Left colon (tissue), 2 donors: Measurements from ENCODE around the gene MTA3. TPM values are rescaled to one million over a fixed set of nuclear protein-coding genes. Genes with fewer than 3 reads are reported as not detected.
"Not testable (repeated sequence)": the region's sequence is repeated elsewhere in the genome, so short reads cannot be mapped to it uniquely, and the experiment has no call there.

Source experiments
- ATAC-seq: fragments of 200-7000 bp; cut with Tn5 transposase; one replicate; pipeline ENCODE4 v1.9.1; 2020; ENCODE audit warnings: mild to moderate bottlenecking, moderate library complexity
- DNase-seq, 2 donors: peaks; one replicate each; pipeline ENCODE4 v3.0.0-alpha.2; 2020
- intact Hi-C, 2 donors: fragments of 100-400 bp; cut with DNase I in 1 of 2; cut with micrococcal nuclease in 1 of 2; formaldehyde crosslinking; loops; one replicate each; pipeline versions ENCODE4 v1.11.2 to v1.14.0; 2022; cut with DNase I, micrococcal nuclease
- total RNA-seq, 2 donors: library from RNA; stranded (reverse); fragmentation: NEBNext Ultra II Directional; extraction: Animal tissue kit (Norgen Biotek cat#: 25700); gene quantifications; one replicate each; pipeline ENCODE4 v1.2.1, GENCODE V29; 2021
- donor health status: DM: no; HTN: no; CAD: no.
- donor health status: DM: yes; HTN: yes; CAD: no.

The MTA3 gene
- total RNA-seq, 2 donors from 2014 or later, result 39.1 to 47.4 TPM

DNA sequence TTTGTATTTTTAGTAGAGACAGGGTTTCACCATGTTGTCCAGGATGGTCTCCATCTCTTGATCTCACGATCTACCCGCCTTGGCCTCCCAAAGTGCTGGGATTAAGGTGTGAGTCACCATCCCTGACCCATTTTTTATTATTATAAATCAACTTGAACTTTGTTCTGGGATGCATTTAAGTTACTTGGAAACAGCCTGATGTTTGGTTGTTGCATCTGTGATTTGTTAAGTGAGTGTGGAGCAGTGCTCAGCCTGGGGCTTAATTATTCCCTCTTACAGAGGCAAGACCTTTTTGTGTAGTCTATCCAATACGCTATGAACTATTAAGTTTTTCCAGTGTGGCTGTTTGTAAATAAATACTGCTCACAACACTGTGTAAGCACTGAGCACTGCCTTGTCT, 32.6 kb downstream of the MTA3 start:
- ATAC-seq (peak; percentile 26), DNase-seq (no peak)
- intact Hi-C loops, result no loop called here

DNA sequence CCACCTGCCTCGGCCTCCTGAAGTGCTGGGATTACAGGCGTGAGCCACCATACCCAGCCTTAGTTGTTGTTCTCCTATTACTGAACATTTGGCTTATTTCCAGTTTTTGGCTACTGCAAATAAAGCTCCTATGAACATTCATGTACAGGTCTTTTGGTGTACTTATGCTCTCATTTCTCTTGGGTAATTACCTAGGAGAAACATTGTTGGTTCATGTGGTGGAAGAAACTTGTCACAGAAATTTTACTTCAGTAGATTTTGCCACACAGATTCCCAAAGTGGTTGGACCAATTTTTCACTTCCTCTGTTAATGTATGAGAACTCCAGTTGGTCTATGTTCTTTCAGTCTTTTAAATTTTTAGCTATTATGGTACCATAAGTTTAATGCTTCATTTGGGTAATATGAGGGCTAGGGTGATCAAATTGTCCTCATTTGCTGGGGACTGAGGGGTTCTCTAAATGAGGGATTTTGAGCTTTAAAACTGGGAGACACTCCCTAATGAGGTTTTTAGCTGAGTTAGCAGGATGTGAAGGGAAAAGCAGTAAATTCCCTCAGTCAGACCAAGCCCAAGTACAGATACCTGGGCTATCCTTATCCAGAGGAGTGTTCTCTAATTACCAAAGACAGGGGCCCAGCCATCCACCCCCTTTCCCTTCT, 33.9 kb downstream of the MTA3 start:
- DNase-seq, result no peak
- intact Hi-C loops, result no loop called here
- ATAC-seq, result peak; percentile 33

DNA sequence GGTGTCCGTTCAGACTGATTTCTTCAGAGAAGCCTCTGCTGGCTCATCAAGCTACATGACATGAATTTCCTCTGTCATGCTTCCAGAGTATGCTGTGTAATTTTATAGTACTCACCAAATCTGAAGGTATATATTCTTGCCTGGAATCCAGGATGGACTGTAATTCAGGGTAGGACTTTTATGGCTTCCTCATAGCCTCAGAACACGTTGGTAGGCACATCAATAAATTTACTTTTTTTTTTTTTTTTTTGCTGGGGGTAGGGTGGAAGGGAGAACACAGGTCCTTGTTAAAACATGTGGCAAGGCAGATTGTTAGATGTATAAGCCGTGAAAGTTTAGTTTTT, 34.4 kb downstream of the MTA3 start:
- ATAC-seq, result peak; percentile 97
- intact Hi-C loops, result no loop called here
- no peak for DNase-seq

DNA sequence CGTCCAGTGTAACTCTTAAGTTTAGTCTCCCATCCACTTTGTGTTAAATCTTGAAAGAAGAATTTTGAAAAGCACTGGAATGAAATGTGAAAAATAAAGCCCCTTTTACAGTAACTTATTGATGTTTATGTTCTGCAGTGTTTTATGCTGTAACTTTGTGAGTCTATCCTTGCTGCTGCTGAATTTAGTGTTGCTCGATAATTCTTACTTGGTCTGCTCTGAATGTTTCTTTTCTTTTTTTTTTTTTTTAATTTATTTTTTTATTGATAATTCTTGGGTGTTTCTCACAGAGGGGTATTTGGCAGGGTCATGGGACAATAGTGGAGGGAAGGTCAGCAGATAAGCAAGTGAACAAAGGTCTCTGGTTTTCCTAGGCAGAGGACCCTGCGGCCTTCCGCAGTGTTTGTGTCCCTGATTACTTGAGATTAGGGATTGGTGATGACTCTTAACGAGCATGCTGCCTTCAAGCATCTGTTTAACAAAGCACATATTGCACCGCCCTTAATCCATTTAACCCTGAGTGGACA, 36.0 kb downstream of the MTA3 start:
- ATAC-seq, DNase-seq, intact Hi-C loops: not testable (repeated sequence)

DNA sequence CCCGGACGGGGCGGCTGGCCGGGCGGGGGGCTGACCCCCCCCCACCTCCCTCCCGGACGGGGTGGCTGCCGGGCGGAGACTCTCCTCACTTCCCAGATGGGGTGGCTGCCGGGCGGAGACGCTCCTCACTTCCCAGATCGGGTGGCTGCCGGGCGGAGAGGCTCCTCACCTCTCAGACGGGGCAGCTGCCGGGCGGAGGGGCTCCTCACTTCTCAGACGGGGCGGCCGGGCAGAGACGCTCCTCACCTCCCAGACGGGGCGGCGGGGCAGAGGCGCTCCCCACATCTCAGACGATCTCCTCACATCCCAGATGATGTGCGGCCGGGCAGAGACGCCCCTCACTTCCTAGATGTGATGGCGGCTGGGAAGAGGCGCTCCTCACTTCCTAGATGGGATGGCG, 37.7 kb downstream of the MTA3 start:
- ATAC-seq, intact Hi-C loops, DNase-seq: not testable (repeated sequence)

DNA sequence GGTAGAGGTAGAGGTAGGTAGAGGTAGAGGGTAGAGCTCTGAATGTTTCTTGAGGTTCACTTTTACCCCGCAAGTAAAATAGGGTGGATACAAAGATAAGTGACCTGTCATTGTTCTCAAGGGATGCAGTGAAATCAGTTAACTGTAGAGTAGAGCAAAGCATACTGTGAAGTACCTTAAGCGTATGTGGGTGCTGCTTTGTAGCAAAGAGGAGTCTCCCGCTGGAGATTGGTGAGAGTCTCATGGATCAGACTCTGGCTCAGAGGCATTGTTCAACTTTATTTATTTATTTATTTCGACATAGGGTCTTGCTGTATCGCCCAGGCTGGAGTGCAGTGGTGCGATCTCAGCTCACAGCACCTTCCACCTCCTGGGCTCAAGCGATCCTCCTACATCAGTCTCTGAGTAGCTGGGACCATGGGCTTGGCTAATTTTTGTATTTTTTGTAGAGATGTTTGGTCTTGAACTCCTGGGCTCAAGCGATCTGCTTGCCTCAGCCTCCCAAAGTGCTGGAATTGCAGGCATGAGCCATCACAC, 38.7 kb downstream of the MTA3 start:
- ATAC-seq (no peak), DNase-seq (no peak)
- intact Hi-C loops, result no loop called here

DNA sequence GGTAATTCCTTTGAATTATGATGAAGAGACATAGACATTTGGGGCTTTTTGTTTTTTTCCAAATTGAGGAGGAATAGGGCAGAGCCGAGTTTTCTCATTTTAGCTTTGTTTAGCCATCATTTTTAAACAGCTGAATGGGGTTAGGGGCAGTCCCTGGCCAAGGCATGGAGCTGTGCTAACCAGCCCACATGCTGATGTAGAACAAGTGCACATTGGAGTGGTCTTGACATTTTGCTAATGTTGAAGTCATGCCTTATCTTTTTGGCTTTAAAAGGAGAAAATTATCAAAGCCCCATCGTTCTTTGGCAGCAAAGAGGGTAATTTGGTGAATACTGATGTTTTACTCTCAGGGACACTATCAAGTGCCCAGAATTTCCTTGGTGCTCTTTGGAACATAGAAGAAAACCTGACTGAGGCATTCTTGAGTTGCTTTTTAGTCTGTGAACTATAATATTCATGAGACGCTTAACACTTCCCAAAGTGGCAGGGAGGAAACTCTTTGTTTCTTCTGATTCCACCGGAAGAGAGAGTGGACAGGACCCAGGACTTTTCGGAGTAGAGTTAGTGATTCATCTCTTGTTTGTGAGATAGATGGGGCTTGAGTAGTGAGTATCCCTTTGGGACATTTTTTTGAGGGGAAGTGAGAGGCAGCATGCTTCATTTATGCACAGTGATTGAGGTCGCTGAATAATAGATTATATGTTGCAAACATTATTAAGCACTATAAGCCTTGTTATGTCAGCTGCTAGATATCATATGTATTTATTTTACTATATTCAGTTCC, 45.0 kb downstream of the MTA3 start:
- ATAC-seq (no peak), DNase-seq (no peak)
- intact Hi-C loops, result no loop called here

DNA sequence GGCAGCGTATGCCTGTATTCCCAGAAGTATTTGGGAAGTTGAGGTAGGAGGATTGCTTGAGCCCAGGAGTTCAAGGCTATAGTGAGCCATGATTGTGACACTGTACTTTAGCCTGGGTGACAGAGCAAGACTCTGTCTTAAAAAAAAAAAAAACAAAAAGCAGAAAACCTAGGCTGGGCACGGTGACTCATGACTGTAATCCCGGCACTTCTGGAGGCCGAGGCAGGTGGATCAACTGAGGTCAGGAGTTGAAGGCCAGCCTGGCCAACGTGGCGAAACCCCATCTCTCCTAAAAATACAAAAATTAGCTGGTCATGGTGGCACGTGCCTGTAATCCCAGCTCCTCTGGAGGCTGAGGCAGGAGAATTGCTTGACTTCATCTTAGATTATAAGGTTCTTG, 46.4 kb downstream of the MTA3 start:
- no peak for DNase-seq

DNA sequence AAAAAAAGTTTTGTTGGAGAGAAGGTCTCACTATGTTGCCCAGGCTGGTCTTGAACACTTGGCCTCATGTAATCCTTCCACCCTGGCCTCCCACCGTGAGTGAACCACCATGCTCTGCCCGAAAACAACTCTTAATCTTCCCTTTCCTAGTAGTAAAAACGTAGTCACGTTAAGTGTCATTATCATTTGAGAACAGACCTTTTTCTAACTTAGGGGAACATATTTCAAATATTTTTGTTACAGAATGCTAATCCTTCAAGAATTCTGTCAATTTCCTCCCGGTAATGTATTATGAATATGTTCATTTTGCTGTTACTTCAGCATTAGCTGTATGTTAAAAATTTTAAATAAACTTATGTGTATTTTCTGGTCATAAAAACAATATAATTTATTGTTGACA, 49.7 kb downstream of the MTA3 start:
- intact Hi-C loops, result no loop called here
- ATAC-seq (no peak), DNase-seq (no peak)

More for the DNA sequence above, 46.4 kb downstream of the MTA3 start:
- ATAC-seq, result peak; percentile 82
- intact Hi-C loops, result no loop called here

DNA sequence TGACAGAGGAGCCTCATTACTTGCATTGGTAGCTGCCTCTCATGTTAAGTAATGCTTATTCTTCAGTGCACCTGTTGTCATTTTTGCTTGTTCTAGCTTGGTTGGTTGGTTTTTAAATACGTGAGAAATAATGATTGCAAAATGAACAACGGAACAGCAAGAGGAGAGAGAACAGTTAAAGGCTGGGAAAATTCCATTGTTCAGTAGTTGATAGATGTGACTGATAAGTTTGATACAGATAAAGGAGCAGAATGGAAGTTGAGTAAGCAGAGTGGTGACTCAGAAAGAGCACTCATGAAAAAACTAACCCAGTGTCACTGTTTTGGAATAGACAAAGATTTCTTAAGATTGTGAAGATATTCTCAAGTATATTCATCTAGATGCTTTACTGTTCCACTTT, 50.5 kb downstream of the MTA3 start:
- no peak for ATAC-seq
- DNase-seq, result no peak
- intact Hi-C loops, result no loop called here

DNA sequence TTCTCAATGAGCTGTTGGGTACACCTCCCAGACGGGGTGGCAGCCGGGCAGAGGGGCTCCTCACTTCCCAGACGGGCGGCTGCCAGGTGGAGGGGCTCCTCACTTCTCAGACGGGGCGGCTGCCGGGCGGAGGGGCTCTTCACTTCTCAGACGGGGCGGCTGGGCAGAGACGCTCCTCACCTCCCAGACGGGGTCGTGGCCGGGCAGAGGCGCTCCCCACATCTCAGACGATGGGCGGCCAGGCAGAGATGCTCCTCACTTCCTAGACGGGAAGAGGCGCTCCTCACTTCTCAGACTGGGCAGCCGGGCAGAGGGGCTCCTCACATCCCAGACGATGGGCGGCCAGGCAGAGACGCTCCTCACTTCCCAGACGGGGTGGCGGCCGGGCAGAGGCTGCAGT, 53.2 kb downstream of the MTA3 start:
- intact Hi-C loops, ATAC-seq, DNase-seq: not testable (repeated sequence)

DNA sequence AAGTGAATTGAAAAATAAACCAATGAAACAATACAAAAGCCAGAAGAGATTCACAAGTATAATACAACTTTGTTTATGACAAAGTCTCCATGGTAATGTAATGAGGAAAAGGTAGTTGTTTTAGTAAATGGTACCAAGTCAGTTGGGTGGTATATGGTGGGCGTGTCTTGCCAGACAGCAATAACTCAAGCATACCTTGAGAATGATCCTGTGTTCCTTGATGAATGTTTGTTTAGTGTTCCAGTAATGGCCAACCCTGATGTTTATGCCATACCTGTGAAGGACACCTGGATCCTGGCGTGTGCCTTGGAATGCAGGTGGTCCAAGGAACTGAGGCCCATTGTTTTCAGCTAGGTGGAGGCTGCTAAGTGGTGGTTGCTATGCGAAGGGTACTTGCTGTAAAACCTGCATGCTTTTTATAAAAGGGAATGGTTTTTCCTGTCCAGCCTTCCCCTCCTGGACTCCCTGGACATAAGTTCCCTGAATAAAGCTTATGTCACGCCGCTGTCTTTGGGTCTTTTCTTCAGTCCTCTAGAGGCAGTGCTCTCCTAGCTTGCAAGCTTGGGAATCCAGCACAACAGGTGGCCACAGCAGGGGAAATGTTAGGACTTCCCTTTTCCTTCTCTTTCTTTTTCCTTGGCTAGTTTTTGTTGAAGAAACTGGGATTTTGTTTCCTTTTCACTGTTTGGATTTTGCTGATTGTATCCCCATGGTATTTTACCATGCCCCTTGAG, 54.7 kb downstream of the MTA3 start:
- peak; percentile 97 for ATAC-seq
- intact Hi-C loops, result no loop called here
- DNase-seq, result peak; percentile 22 to 62

DNA sequence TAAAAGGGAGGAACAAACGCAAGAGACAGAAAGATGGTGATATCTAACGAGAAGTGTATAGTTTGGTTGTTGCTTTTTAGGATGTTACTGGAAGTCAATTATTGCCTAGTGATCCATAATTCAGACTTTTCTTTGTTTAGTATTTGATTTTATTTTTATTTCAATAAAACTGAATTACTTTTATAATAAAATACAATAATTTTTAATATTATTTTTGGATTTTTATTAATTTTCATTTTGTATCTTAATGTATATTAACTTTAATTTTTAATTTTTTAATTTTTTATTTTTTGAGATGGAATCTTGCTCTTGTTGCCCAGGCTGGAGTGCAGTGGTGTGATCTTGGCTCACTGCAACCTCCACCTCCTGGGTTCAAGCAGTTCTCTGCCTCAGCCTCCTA, 55.6 kb downstream of the MTA3 start:
- DNase-seq (no peak), ATAC-seq (no peak)
- intact Hi-C loops, result no loop called here

DNA sequence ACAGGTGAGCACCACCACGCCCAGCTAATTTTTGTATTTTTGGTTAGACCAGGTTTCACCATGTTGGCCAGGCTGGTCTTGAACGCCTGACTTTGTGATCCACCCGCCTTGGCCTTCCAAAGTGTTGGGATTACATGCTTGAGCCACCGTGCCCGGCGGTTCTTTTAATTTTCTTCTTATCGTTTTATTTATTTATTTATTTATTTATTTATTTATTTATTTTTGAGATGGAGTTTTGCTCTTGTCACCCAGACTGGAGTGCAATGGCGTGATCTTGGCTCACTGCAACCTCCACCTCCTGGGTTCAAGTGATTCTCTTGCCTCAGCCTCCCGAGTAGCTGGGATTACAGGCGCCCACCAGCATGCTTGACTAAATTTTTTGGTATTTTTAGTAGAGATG, 59.6 kb downstream of the MTA3 start:
- intact Hi-C loops, ATAC-seq, DNase-seq: not testable (repeated sequence)

DNA sequence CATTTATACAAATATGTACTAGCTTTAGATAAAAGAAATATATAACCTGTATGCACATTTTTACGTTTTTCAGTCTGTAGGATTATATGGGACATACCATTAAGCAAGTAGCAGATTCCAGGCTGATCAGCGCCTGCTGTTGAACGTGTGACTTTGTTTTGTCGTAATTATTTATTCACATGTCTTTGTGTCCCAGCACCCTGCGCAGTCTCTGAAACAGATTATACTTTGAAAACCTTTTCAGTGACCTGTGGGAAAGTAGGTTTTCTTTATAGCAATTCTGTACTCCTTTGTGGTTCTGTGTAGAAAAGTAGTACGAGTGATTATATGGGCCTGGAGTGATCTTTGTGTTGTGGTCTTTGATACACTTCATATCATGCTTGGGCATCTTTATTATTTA, 68.5 kb downstream of the MTA3 start:
- ATAC-seq (no peak), DNase-seq (no peak)
- intact Hi-C loops, result no loop called here

DNA sequence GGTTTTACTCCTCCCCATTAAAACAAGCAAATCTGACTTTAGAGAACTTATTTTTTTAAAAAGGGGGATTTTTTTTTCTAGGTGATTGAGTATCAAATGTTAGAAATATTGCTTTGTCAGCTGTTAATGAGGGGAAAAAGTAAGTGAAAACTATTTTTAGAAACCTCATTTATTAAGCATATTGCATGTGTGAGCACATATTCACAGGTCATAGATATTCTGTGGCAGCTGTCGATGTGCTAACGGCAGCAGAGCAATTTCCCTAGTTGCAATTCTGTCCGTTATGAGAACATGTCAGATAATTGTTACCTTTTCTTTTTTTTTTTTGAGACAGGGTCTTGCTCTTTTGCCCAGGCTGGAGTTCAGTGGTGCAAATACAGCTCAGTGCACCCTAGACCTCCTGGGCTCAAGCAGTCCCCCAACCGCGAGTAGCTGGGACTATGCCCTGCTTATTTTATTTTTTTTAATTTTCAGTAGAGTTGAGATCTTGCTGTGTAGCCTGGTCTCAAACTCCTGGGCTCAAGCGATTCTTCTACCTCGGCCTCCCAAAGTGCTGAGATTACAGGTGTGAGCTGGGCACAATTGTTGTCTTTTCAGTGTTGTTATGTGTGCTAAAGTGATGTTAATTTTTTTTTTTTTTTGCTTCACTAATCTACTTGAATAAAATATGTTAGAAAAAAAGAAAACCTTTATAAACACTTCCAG, 69.8 kb downstream of the MTA3 start:
- DNase-seq (no peak), ATAC-seq (no peak)
- intact Hi-C loops, result no loop called here

DNA sequence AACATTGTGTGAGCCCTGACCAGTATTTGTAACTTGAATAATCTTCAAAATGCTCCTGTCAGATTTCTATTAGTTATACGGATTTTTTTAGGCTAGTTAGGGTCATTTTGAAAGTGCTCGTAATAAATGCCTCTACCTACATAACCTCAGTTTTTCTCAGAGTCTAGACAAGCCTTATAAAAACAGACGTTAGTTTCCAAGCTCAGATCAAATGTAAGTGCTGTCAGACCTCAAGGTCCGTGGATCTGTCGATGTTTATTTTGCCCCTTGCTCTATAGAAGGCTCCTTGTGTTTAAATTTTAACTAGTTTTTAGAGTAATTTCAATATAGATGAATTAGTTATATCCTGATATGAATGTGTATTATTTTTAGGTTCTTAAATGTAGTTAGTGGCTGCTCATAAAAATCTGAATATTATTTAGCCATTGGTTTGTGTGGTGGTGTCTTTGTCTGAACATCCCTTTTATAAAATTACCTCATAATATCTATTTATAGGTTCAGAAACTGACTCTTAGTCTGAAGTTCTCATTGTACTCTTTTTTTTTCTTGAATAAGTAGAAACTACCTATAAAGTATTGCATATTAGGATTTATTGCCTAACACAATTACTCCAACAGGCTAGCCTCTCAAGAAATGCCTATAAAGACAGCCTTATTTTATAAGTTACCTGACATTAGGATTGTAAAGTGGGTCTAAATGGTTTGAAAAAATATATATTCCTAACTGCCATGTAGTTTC, 71.1 kb downstream of the MTA3 start:
- ATAC-seq (peak; percentile 58), DNase-seq (no peak)
- intact Hi-C loops, result no loop called here

DNA sequence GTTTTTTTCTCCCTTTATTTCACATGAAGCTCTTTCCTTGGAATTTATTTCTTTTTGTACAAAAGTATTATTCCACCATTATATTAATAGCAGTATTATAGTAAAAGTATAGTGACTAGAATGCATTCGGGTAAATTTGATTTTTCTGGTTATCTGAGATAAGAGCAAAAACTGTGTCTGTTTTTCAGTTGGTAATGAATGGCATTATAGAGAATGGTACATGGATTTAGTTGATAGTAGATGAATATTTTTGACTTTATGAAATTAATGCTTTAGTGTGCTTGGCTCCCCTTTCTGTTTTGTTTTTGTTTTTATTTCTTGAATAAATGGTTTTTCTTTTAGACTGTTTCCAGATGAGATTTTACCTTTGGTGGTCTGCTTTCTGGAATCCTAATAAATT, 71.8 kb downstream of the MTA3 start:
- ATAC-seq (no peak), DNase-seq (no peak)
- intact Hi-C loops, result no loop called here
